ENCODE measurements around the gene HYCC2.
A peak's percentile ranks its signal among the peaks of the same experiment; 100 is the strongest.
"Not testable (repeated sequence)": the region's sequence is repeated elsewhere in the genome, so short reads cannot be mapped to it uniquely, and the experiment has no call there.

Gene HYCC2

GRCh38 chr2:201070948-201071478, 458 bp downstream of the HYCC2 start:
- DNase-seq (ENCODE audit: low spot score) = peak; percentile 4

- no peak for DNase-seq (ENCODE audit: low spot score)
Observed at GRCh38 chr2:201064797-201065329, 6.6 kb downstream of the HYCC2 start.

DNA sequence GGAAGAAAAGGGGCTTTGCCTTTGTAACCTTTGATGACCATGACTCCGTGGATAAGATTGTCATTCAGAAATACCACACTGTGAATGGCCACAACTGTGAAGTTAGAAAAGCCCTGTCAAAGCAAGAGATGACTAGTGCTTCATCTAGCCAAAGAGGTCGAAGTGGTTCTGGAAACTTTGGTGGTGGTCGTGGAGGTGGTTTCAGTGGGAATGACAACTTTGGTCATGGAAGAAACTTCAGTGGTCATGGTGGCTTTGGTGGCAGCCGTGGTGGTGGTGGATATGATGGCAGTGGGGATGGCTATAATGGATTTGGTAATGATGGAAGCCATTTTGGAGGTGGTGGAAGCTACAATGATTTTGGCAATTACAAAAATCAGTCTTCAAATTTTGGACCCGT, 8.0 kb downstream of the HYCC2 start:
- peak; percentile 11 for DNase-seq (ENCODE audit: low spot score)

GRCh38 chr2:201059961-201060755, 11.3 kb downstream of the HYCC2 start:
- no peak for DNase-seq (ENCODE audit: low spot score)

DNA sequence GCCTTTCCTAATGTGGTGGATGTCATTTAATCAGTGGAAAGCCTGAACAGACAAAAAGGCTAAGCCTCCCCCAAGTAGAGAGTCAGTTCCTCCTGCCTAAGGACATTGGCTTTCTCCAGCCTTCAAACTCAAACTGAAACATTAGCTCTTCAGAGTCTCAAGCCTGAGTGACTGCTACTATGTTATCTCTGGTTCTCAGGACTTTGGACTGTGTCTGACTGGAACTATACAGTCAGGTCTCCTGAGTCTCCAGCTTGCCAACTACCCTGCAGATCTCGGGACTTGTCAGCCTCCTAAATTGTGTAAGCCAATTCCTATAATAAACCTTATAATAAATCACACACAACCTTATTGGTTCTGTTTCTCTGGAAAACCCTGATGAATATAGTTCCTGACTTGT, 12.6 kb downstream of the HYCC2 start:
- no peak for DNase-seq (ENCODE audit: low spot score)

GRCh38 chr2:201057715-201058248, 13.7 kb downstream of the HYCC2 start:
- no peak for DNase-seq (ENCODE audit: low spot score)

- no peak for DNase-seq (ENCODE audit: low spot score)
Observed at GRCh38 chr2:201057087-201057521, 14.4 kb downstream of the HYCC2 start.

GRCh38 chr2:201049455-201049854, 22.0 kb downstream of the HYCC2 start:
- no peak for DNase-seq (ENCODE audit: low spot score)

- no peak for DNase-seq (ENCODE audit: low spot score)
Observed at GRCh38 chr2:201046881-201047280, 24.6 kb downstream of the HYCC2 start.

- not testable (repeated sequence) for DNase-seq (ENCODE audit: low spot score)
Observed at GRCh38 chr2:201043050-201043449, 28.4 kb downstream of the HYCC2 start.

- DNase-seq (ENCODE audit: low spot score) = not testable (repeated sequence)
Observed at GRCh38 chr2:201042451-201042850, 29.0 kb downstream of the HYCC2 start.

DNA sequence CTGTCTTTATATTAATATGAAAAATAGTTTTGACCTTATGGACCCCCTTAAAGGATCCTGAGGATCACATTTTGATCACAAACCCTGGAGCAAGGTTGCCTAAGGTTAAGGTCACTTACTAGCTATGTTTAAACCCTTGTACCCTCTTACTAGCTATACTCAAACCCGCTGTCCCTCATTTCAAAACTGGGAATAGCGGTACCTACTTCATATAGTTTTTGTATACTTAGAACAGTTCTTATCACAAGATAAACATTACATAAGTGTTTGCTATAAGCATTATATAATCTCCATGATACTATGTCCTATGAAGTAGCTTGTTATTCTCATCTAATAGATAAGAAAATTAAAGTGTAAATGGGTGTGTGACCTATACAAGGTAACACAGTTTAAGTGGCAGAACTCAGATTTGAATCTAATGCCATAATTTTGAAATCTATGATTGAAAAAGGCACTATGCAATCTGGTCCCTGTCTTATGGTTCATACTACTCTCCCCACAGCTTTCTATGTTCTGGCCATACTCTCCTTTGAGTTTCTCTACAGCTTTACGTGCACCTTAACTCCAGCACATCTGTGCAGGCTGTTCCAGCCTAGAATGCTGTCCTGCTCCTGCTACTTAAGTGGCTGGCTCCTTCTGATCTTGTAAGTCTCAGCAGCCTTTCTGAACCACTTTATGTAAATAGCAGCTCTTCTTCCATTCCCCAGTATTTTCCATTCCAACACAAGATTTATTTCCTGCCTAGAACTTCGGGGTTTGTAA, 30.4 kb downstream of the HYCC2 start:
- no peak for DNase-seq (ENCODE audit: low spot score)

- no peak for DNase-seq (ENCODE audit: low spot score)
Observed at GRCh38 chr2:201038855-201039254, 32.6 kb downstream of the HYCC2 start.

- not testable (repeated sequence) for DNase-seq (ENCODE audit: low spot score)
Observed at GRCh38 chr2:201038361-201038760, 33.1 kb downstream of the HYCC2 start.

- not testable (repeated sequence) for DNase-seq (ENCODE audit: low spot score)
Observed at GRCh38 chr2:201034355-201034754, 37.1 kb downstream of the HYCC2 start.

- no peak for DNase-seq (ENCODE audit: low spot score)
Observed at GRCh38 chr2:201024518-201024917, 47.0 kb downstream of the HYCC2 start.

DNA sequence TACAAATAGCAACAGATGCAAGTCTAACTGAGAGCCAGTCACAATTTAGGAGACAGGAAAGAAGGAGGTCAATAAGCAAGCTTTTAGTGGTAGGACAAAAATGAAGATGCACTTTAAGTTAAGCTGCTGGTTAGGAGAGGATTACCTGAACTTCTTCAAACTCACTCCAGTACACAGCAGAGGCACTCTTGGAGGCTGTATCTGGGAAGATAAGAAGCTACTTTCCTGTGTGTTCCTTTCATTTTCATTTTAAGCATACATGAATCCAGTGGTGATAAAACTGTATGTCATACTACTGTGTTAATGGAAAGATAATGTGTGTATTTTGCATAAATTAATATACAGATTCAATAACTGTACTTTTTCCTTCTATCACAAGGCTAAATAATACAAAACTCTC, 49.6 kb downstream of the HYCC2 start:
- no peak for DNase-seq (ENCODE audit: low spot score)

All from activated CD4-positive, alpha-beta T cell treated with anti-CD3 and anti-CD28 coated beads, Interleukin-2, Interleukin-4, amounts not matched to agents 100 ng/mL and 50 ng/mL, durations not matched to agents 16 hours and 8 hours (primary cell).